SK-N-SH (cell line): ENCODE measurements around the gene CTTN.

ENCODE experiments used
- YY1 ChIP-seq: IDR thresholded peaks from 2 replicates; pipeline ENCODE4 v1.4.0; 2012; ENCODE audit warnings: low read depth, mild to moderate bottlenecking
- TF ChIP-seq, protein P1 (sequence below): fragments of 150-350 bp; IDR thresholded peaks from 2 replicates; pipeline ENCODE4 v1.6.1; 2017; ENCODE audit warnings: antibody characterized with exemption, low read length, low read depth, borderline replicate concordance
- TF ChIP-seq, protein P2 (sequence below): fragments of 150-350 bp; IDR thresholded peaks from 2 replicates; pipeline ENCODE4 v1.6.1; 2016; ENCODE audit warnings: mild to moderate bottlenecking, low read depth, low read length
- TF ChIP-seq, protein P3 (sequence below): fragments of 200-600 bp; sonication (generic); IDR thresholded peaks from 2 replicates; pipeline ENCODE4 v1.6.1; 2017; ENCODE audit warnings: antibody characterized with exemption, mild to moderate bottlenecking, moderate library complexity

DNA sequence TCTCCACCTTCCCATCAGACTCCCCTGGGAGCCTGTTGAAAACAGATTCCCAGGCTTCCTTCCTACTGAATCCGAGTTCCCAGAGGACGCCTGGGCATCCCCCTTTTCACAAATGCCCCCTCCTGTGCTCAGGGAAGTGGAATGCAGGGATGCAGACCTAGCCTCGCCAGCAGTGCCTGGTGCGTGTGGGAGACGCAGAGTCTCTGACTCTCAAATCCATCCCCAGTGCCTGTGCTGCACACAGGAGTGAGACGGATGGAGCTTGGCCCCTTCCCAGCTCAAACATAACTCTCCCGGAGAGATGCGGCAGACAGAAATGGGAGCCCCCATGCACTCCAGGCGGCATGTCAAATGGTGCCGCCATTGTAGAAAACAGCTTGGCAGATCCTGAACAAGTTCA, 62.6 kb downstream of the CTTN start:
- TF ChIP-seq, protein P1, sequence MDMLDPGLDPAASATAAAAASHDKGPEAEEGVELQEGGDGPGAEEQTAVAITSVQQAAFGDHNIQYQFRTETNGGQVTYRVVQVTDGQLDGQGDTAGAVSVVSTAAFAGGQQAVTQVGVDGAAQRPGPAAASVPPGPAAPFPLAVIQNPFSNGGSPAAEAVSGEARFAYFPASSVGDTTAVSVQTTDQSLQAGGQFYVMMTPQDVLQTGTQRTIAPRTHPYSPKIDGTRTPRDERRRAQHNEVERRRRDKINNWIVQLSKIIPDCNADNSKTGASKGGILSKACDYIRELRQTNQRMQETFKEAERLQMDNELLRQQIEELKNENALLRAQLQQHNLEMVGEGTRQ: no peak
- TF ChIP-seq, protein P2, sequence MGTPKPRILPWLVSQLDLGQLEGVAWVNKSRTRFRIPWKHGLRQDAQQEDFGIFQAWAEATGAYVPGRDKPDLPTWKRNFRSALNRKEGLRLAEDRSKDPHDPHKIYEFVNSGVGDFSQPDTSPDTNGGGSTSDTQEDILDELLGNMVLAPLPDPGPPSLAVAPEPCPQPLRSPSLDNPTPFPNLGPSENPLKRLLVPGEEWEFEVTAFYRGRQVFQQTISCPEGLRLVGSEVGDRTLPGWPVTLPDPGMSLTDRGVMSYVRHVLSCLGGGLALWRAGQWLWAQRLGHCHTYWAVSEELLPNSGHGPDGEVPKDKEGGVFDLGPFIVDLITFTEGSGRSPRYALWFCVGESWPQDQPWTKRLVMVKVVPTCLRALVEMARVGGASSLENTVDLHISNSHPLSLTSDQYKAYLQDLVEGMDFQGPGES: no peak
- no peak for TF ChIP-seq YY1
- TF ChIP-seq, protein P3, sequence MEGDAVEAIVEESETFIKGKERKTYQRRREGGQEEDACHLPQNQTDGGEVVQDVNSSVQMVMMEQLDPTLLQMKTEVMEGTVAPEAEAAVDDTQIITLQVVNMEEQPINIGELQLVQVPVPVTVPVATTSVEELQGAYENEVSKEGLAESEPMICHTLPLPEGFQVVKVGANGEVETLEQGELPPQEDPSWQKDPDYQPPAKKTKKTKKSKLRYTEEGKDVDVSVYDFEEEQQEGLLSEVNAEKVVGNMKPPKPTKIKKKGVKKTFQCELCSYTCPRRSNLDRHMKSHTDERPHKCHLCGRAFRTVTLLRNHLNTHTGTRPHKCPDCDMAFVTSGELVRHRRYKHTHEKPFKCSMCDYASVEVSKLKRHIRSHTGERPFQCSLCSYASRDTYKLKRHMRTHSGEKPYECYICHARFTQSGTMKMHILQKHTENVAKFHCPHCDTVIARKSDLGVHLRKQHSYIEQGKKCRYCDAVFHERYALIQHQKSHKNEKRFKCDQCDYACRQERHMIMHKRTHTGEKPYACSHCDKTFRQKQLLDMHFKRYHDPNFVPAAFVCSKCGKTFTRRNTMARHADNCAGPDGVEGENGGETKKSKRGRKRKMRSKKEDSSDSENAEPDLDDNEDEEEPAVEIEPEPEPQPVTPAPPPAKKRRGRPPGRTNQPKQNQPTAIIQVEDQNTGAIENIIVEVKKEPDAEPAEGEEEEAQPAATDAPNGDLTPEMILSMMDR: no peak
